ENCODE results near the gene EXOC6B.

Gene EXOC6B

GRCh38 chr2:72825257-72826155 lies at the start of gene EXOC6B:
Gene EXOC6B, minus strand, starts transcription at chr2:72826033.
- peak; percentile 29 for DNase-seq (ENCODE audit: low read depth, low spot score)
- peak within 1 kb of the TSS; percentile 85 for H3K27ac ChIP-seq

DNA sequence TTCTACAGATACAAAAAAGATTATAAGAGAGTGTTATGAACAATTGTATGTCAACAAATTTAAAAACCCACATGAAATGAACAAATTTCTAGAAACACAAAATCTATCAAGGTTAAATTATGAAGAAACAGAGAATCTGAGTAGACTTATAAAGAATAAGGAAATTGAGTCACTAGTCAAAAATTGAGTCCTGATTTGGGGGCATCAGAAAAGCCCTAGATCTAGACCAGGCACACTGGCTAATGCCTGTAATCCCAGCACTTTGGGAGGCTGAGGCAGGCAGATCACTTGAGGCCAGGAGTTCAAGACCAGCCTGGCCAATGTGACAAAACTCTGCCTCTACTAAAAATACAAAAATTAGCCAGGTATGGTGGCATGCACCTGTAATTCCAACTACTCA lies 46.0 kb upstream of the EXOC6B start:
- DNase-seq (ENCODE audit: low read depth, low spot score): no peak
- H3K27ac ChIP-seq: no peak overlapping the region

GRCh38 chr2:72871060-72871459 lies 45.2 kb upstream of the EXOC6B start:
- no peak for DNase-seq (ENCODE audit: low read depth, low spot score)
- H3K27ac ChIP-seq: no peak overlapping the region

- no peak for DNase-seq (ENCODE audit: low read depth, low spot score)
- H3K27ac ChIP-seq: peak overlapping the region; percentile 15
Measured at GRCh38 chr2:72864500-72864899, 38.7 kb upstream of the EXOC6B start.

DNA sequence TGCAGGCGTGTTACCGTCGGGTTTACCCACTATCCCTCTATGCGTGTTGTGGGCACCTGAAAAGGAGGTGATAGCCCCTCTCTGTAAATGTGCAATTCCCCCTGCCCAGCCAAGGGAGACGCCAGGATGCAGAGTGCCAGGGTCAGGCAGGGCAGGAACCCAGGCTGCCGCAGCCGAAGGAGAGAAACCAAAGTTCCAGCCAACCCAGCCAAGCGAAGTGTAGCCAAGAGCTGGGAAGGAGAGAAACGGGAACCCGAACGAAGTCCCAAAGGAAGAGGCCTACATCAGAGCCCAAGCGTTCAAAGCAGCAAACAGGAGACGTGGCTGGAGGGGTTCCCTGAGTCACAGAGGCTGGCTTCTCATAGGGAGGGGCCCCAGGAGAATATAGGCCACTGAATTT lies 37.2 kb upstream of the EXOC6B start:
- no peak overlapping the region for H3K27ac ChIP-seq
- DNase-seq (ENCODE audit: low read depth, low spot score): no peak

- DNase-seq (ENCODE audit: low read depth, low spot score): no peak
- H3K27ac ChIP-seq: no peak overlapping the region
Measured at GRCh38 chr2:72862239-72862988, 36.6 kb upstream of the EXOC6B start.

DNA sequence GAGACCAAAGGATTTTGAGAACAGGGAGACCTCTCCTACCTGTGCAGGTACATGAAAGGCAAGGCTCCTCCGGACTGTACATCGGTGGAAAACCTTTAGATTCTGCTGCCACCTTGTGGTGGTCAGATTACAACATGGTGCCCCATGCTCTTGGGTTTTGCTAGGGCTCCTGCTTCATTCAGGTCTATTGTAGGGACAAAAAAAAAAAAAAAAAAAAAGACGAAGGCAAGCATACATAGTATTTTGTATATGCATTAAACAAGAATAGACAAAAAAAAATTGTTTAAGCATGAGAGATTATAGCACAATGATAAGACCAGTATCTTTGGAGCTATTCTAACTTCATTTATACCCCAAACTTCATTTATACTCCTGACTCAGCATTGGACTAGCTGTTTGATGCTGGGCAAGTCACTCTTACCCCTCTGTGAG lies 34.0 kb upstream of the EXOC6B start:
- no peak overlapping the region for H3K27ac ChIP-seq
- no peak for DNase-seq (ENCODE audit: low read depth, low spot score)

DNA sequence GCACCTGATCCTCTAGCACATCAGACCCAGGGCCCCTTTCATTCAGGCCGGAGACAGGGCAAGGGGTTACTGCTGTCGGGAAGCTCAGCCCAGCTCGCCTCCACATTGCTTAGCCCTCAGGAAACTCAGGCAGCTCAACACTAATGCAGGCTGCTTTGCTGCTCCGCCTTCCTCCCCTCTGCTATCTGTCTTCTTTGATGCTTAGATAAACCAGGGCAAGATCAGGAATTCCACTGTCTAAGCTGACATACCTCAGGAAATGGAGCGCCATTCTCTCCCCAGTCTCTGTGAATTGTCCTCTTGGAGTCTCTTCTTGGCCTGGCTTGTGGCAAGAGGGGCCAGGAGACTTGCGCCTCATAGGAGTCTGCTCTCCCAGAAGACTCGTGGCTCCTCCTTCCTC lies 25.5 kb upstream of the EXOC6B start:
- no peak for DNase-seq (ENCODE audit: low read depth, low spot score)
- H3K27ac ChIP-seq: no peak overlapping the region

DNA sequence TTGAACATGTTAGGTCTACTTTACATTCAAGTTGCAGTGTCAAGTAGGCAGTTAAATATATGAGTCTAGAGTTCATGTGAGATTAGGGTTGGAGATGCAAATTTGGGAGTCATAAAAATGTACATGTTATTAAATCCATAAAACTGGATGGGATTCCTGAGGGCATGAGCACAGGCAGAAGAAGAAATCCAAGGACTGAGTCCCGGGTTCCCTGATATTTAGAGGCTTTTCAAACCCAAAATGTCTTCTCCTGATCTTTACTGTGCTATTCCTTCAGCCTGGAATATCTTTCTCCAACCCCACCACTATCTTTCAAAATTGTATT lies 23.3 kb upstream of the EXOC6B start:
- no peak overlapping the region for H3K27ac ChIP-seq
- no peak for DNase-seq (ENCODE audit: low read depth, low spot score)

GRCh38 chr2:72848436-72849137 lies 22.8 kb upstream of the EXOC6B start:
- no peak overlapping the region for H3K27ac ChIP-seq
- DNase-seq (ENCODE audit: low read depth, low spot score): no peak

DNA sequence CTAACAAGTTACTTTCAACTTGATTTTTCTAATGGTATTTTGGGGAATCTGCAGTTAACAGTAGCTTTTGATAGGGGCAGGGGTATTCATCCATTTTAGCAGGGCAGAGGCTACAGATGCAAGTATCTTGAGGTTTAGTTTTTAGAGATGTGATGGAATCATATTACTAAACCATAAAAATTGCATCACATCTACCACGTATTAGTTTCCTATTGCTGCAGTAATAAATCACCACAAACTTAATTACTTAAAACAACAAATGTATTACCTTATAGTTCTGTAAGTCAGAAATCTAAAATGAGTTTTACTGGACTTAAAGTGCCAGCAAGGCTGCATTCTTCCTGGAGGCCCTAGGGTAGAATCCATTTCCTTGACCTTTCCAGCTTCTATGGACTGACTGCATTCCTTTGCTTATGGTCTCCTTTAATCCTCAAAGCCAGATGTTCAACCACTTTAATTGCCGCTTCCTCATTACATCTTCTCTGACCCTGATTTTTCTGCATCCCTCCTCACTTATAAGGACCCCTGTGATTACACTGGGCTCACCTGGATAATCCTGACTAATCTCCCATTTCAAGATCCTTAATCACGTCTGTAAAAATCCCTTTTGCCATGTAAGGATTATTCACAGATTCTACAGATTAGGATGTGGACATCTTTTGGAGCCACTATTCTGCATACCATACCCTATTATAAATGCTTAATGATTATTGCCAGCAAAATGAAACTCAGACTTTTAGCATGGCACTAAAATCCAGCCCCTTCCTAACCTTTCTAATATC lies 21.9 kb upstream of the EXOC6B start:
- H3K27ac ChIP-seq: no peak overlapping the region

DNA sequence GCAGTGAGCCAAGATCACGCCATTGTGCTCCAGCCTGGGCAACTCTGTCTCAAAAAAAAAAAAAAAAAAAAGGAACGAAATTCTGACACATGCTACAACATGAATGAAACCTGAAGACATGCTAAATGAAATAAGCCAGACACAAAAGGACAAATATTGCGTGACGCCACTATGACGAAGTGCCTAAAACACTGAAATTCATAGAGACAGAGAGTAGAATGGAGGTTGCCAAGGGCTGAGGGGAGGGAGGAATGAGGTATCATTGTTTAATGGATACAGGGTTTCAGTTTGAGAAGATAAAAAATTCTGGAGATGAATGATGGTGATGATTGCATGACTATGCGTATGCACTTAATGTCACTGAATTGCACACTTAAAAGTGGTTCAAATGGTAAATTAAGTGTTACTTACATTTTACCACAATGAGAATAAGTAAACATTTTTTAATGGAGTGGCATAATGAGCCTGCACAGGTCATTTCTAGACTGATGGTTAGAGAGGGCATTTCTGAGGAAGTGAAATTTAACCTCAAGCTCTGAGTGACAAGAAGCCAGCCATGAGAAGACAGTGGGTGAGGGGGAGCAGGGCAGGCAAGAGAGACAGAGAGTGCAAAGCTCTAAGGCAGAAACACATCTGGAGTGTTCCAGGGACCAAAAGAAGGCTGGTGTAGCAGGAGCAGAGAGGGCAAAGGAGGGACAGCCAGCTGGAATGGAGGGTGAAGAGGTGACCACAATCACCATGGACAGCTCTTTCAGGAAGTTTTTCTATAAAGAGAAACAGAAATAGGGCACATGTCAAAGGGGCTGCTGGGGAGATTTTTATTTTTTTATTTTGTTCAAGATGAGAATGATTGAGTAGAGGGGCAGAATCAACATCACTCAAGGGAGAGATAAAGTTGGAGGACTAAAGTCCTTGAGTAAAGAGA lies 20.6 kb upstream of the EXOC6B start:
- H3K27ac ChIP-seq: no peak overlapping the region
- no peak for DNase-seq (ENCODE audit: low read depth, low spot score)

More for the DNA sequence above, 21.9 kb upstream of the EXOC6B start:
- DNase-seq (ENCODE audit: low read depth, low spot score): no peak

- H3K27ac ChIP-seq: no peak overlapping the region
Measured at GRCh38 chr2:72843301-72843700, 17.5 kb upstream of the EXOC6B start.

DNA sequence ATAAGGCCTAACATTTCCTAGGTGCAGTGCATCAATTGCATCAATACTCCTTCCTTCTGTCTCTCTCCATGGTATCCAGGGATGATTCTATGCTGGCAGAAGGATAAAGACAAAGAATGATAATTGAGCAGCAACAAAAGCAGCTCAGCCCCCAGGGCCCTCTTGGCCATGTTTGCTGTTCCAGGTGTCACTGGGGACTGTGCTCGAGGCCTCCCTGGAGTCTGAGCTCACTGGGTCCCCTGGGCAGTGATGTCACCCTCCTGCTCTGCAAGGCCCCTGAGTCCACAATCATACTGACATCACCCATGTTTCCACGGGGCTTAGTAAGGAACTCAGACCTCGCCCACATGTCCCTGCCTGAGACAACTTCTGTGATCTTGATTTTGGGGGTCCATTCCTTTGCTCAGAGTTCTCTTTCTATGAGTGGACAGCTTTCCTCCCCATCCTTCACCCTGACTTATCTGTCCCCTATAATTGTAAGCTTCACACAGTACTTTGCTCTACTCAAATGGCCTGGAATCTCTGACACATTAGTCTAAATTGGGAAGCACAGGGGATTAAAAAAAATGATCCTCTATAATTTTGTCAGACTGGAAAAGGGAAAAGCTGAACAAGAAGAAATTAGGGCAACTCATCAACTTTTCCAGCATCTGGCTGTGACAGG lies 15.8 kb upstream of the EXOC6B start:
- DNase-seq (ENCODE audit: low read depth, low spot score): no peak

More at GRCh38 chr2:72843301-72843700, 17.5 kb upstream of the EXOC6B start:
- DNase-seq (ENCODE audit: low read depth, low spot score): no peak

DNA sequence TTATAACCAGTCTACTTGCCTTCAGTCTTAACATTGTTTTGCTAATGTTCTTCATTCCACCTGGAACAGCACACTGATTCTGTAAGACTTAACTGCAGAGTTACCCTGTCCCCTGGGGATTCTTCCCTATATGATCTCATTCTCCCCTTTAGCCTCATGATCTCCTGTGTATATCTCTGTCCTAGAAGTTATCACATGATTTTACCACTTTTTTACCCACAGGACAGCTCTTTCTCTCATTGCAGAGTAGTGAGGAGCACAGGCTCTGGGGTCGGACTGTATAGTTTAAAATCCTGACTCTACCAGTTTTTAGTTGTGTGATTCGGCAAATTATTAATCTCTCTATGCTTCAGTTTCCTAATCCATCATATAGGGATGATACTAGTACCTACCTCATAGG lies 14.2 kb upstream of the EXOC6B start:
- no peak overlapping the region for H3K27ac ChIP-seq
- no peak for DNase-seq (ENCODE audit: low read depth, low spot score)

More for the DNA sequence above, 15.8 kb upstream of the EXOC6B start:
- no peak overlapping the region for H3K27ac ChIP-seq

DNA sequence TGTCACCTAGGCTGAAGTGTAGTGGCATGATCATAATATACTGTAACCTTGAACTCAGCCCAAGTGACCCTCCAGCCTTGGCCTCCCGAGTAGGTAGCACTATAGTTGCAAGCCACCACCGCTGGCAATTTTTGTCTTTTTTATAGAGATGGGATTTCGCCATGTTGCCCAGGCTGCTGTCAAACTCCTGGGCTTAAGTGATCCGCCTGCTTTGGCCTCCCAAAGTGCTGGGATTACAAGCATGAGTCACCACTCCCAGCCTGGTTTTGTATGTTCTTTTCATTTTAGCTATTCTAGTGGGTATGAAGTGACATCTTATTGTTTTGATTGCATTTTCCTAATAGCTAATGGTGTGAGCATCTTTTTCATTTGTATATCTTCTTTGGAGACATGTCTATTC lies 11.3 kb upstream of the EXOC6B start:
- no peak for DNase-seq (ENCODE audit: low read depth, low spot score)
- no peak overlapping the region for H3K27ac ChIP-seq

GRCh38 chr2:72835403-72835802 lies 9.6 kb upstream of the EXOC6B start:
- no peak for DNase-seq (ENCODE audit: low read depth, low spot score)
- no peak overlapping the region for H3K27ac ChIP-seq

DNA sequence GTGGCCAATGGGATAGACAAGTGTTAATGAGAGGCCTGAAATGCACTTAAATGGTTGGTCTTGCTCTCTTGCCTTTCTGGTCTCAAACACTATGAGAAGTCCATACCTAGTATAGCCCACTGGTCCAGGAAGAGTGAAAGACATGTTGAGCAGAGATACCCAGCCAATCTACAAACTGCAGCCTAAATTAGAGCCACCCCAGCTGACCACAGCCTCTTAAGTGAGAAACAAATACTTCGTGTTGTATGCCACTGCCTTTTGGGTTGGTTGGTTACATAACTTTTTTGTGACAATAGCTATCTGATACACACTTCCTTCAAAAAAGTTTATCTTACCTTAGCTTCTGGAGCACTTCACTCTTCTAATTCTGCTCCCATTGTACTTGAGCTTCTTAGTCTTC lies 8.8 kb upstream of the EXOC6B start:
- no peak for DNase-seq (ENCODE audit: low read depth, low spot score)
- H3K27ac ChIP-seq: no peak overlapping the region

Measured in epithelial cell of prostate (primary cell).